ENCODE data around the gene NDC1.
"Not testable (repeated sequence)": the region's sequence is repeated elsewhere in the genome, so short reads cannot be mapped to it uniquely, and the experiment has no call there.

NDC1 gene, protein sequence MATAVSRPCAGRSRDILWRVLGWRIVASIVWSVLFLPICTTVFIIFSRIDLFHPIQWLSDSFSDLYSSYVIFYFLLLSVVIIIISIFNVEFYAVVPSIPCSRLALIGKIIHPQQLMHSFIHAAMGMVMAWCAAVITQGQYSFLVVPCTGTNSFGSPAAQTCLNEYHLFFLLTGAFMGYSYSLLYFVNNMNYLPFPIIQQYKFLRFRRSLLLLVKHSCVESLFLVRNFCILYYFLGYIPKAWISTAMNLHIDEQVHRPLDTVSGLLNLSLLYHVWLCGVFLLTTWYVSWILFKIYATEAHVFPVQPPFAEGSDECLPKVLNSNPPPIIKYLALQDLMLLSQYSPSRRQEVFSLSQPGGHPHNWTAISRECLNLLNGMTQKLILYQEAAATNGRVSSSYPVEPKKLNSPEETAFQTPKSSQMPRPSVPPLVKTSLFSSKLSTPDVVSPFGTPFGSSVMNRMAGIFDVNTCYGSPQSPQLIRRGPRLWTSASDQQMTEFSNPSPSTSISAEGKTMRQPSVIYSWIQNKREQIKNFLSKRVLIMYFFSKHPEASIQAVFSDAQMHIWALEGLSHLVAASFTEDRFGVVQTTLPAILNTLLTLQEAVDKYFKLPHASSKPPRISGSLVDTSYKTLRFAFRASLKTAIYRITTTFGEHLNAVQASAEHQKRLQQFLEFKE

GRCh38 chr1:53837924-53838653 lies at the start of gene NDC1:
Gene NDC1 (minus strand): TSS chr1:53838296. CDS start chr1:53838261, 35 bp downstream.
- peak; percentile 94 for DNase-seq

DNA sequence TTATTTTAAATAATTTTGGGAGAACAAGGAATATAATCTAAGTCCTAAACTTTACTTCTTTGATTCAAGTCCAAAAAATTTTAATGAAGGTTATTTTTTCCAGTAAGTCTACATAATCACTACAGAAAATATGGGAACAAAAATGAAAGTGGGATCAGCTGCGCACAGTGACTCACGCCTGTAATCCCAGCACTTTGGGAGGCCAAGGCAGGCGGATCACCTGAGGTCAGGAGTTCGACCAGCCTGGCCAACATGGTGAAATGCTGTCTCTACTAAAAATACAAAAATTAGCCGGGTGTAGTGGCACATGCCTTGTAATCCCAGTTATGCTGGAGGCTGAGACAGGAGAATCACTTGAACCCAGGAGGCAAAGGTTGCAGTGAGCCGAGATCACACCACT lies 45.5 kb upstream of the NDC1 start:
- DNase-seq = not testable (repeated sequence)

- not testable (repeated sequence) for DNase-seq
Observed at GRCh38 chr1:53881853-53882252, 43.8 kb upstream of the NDC1 start.

DNA sequence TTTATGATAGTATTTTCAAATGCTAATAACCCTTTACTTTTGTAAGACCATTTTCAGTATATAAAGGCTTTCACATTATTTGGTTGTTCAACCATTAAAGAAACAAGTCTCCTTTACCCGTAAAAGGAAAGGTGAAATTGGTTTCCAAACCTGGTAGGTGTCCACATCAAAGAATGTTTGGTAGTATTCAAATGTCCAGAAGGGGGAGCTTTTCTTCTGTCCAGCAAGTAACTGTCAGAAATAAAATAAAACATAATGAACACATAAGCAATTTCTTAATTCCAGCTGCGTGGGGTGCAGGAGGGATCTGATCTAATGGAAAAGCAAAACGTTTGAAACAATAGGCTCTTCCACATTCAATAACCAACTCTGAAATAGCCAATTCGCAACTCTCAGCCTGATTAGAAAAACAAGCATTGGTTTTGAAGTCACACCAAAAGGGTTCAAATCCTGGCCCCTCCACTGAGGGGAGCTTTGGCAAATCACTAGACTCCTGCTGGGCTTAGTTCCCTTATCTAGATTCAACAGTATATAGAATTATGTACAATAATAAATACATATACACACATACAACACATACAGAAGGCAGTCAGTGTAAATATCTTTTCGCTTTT lies 40.5 kb upstream of the NDC1 start:
- DNase-seq = peak; percentile 16

- not testable (repeated sequence) for DNase-seq
Observed at GRCh38 chr1:53875150-53875549, 37.1 kb upstream of the NDC1 start.

GRCh38 chr1:53871773-53872484 lies 33.8 kb upstream of the NDC1 start:
- DNase-seq = no peak

DNA sequence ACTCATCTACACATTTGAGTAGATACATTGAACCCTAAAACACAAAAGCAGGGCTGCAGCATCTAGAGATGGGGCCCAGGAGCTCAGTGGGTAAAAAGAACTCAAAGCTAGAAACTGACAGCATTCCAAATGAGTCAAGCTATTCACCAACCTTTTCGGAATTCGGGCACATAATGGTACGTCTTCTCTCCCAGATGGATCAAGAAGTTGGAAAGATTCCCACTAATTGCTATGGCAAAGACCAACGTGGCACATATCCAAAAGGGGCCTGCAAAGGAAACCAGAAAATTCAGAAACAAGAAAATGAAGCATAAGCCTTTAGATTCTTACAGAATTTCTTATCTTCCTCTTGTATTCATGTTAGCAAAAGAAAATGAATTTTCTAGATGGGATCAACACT lies 33.1 kb upstream of the NDC1 start:
- DNase-seq = no peak

GRCh38 chr1:53869454-53870117 lies 31.5 kb upstream of the NDC1 start:
- DNase-seq = no peak

DNA sequence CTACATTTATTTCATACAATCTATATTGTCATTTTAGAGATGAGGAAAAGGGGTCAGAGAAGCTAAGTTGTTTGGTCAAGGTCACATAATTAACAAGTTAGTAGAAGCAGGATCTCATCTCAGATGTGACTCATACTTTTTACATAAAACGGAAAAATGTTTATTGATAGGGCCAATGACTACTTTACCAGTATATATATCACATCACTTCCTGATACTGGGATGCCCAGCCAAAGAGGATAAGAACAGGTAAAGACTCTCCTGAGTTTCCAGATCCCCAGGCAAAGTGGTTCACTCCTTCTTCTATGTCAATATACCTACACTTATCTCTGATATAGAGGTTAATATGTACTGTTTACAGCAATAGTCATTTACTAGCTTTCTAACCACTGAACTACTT lies 30.5 kb upstream of the NDC1 start:
- DNase-seq = no peak

GRCh38 chr1:53862507-53862906 lies 24.4 kb upstream of the NDC1 start:
- DNase-seq = no peak

DNA sequence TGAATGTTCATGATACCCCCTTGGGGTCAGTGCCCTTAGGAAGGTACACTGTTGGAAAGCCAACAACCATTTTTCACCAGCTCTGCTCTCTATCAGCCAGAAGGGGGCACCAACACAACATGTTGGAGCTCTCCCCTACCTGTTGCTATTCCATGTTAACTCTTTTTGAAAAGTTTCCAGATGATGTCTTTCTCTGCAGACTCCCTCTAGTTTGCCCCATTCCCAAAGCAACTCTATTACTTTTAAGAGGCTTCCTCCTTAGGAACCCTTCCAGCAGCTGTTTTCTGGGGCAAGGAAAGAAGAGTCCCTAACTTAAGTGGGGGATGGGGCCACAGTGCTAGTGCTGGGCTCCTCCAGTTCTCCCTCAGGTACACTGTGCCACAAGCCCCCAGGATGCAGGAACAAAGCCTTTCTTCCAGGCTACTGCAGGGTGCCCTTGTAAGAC lies 22.9 kb upstream of the NDC1 start:
- DNase-seq = no peak

DNA sequence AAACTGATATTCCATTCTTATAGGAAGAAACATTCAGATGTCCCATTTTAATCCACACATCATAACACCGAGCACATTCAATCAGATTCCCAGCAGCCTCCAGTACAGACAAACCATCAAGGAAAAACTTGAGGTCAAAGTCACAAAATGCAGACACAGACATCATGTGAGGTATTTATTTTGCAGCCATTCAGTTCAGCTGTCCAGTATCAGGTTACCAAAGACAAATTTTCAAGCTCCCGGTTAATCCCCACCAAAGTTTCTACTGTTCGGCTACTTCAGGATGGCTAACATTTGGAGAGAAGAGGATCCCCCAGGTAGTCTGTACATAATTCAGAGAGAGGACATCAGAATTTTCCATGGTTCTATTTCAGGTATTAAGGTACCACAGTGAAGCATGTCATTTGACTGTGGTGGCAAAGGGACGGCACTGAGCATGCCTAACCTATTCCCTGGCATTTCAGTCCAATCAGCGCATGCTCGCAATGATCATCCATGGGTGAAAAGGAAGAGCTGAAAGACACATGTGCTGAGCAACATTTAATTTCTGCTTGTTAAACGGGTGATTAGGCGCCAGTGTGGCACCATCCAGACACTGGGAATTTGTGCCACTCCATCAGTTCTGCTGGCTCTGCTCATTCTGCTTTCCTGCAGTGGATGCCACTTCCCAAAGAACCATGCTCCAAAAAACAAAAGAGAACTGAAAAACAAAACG lies 13.6 kb upstream of the NDC1 start:
- no peak for DNase-seq

DNA sequence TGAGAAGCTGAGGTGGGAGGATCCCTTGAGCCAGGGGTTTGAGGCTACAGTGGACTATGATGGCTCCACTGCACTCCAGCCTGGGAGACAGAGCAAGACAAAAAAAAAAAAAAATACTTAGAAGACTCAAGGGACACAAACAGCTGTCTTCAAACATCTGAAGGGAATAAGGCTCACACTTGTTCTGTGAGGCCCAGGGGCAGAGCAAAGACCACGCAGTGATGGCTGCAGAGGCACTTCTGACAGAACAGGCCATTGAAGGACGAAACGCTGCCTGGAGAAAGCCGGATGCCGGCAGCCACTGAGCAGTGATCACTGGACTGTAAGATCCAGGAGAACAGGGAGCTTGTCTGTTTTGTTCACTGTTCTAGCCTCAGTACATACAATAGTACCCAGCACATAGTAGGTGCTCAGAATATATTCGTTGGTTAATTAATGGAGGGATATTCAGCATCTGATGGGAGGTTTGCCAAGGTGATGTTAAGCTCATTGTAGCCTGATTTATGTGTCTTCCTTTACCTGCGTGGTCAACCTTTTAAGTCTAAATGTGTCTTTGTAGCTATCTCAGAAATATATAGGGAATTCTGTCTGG lies 12.1 kb upstream of the NDC1 start:
- DNase-seq = no peak

GRCh38 chr1:53847980-53848379 lies 9.9 kb upstream of the NDC1 start:
- DNase-seq = no peak

- no peak for DNase-seq
Observed at GRCh38 chr1:53842347-53842746, 4.3 kb upstream of the NDC1 start.

- DNase-seq = no peak
Observed at GRCh38 chr1:53838654-53838974, 518 bp upstream of the NDC1 start.

DNA sequence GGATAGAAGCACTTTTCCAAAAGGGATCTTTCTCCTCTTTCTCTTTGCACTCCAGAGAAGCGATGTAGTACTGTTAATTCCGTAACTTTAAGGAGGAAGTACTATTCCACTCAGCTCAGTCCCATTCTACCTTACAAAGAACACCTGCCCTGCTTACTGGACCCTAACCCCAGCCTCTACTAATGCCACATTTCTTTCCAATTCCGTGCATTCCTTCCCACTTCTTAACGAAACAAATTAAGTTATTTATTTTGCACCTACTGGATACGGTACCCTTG lies 511 bp downstream of the NDC1 start:
- DNase-seq = no peak

GRCh38 chr1:53835491-53835890 lies 2.6 kb downstream of the NDC1 start:
- no peak for DNase-seq

DNA sequence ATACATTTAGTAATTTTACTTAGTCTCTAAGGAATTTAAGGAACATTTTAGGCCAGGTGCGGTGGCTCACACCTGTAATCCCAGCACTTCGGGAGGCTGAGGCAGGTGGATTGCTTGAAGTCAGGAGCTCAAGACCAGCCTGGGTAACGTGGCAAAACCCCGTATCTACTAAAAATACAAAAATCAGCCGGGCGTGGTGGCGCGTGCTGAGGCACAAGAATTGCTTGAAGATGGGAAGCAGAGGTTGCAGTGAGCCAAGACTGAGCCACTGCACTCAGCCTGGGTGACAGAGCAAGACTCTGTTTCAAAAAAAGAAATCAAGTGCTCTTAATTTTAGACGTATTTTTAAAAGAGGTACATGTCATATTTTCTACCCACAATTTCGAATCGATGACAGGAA lies 3.3 kb downstream of the NDC1 start:
- DNase-seq = no peak

- DNase-seq = no peak
Observed at GRCh38 chr1:53833393-53833792, 4.7 kb downstream of the NDC1 start.

DNA sequence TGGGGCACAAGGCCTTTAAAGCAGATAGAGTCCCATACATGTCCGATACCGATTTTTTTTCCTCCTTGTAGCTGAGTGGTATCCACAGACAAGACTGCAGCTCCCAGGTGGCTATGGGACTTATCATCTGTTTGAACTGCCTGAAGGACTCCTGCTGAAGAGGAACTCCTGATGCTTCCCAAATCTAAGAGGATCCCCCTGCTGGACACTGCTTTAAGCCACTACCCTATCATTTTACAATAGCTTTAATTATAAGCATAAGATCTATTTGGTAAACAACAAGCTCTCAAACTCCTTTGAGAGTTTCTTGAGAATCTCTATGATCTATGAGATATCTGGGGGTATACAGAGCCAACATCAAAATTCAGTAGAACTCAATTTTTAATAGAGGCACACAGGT lies 11.7 kb downstream of the NDC1 start:
- DNase-seq = no peak
